Neuron (in vitro differentiated cells): ENCODE data around the gene NAP1L4.

Source experiments
- H2AFZ ChIP-seq: one replicate; pipeline ENCODE4 v1.6.1; 2013; ENCODE audit warnings: low read depth, mild to moderate bottlenecking, inconsistent platforms, low read length, moderate library complexity
- H3K27me3 ChIP-seq: one replicate; pipeline ENCODE4 v1.6.1; 2013; ENCODE audit warnings: low read length; ENCODE audit not compliant: insufficient read depth
- H3K36me3 ChIP-seq: one replicate; pipeline ENCODE4 v1.6.1; 2013; ENCODE audit warnings: low read length; ENCODE audit not compliant: insufficient read depth
- H3K4me1 ChIP-seq: one replicate; pipeline ENCODE4 v1.6.1; 2013; ENCODE audit warnings: low read length; ENCODE audit not compliant: insufficient read depth
- H3K4me3 ChIP-seq: 2 replicates; pipeline ENCODE4 v1.5.1; 2013; ENCODE audit warnings: mild to moderate bottlenecking, low read length, moderate library complexity
- H3K9me3 ChIP-seq: one replicate; pipeline ENCODE4 v1.6.1; 2013; ENCODE audit warnings: low read length

NAP1L4 gene

DNA sequence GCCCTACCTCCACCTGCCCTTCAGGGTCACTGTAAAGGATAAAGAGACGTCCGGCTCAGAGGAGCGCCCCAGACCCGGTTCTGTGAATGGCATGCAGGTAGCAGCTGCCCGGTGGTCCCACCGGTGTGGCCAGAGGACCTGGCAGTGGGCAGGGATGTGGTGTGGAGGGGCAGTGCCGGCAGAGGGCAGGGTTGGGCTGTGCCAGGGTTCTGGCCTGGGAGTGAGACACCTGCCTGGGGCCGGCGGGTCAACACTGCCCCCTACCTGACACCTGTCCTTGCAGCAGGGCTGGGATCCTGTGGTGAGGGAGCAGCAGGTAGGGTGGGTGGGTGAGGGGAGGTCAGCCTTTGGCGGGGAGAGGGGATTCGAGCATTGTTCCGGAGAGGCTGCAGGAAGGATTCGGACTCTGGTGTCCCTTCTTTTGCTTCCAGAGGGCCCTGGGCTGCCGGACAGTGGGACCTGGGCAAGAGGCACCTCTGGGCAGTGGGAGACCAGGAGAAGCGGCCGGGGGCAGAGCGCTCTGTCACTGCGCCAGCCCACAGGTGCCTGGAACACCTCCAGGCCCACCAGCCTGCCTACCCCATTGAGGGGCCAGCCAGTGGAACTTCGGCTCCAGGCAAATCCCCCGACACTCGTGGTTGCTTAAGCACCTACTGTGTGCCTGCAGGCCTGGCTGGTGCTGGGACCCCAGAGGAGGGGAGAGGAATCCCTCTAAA is 61.3 kb downstream of the NAP1L4 start:
- Histone ChIP-seq H3K4me3 (no peak overlapping the region), H3K9me3 (peaks cover 4% of the 10 kb centered on the region), H3K27me3 (peaks cover 64% of the 10 kb centered on the region), H3K36me3 (no peaks in the 10 kb centered on the region), H2AFZ (no peak overlapping the region), H3K4me1 (peaks cover 2% of the 10 kb centered on the region)

DNA sequence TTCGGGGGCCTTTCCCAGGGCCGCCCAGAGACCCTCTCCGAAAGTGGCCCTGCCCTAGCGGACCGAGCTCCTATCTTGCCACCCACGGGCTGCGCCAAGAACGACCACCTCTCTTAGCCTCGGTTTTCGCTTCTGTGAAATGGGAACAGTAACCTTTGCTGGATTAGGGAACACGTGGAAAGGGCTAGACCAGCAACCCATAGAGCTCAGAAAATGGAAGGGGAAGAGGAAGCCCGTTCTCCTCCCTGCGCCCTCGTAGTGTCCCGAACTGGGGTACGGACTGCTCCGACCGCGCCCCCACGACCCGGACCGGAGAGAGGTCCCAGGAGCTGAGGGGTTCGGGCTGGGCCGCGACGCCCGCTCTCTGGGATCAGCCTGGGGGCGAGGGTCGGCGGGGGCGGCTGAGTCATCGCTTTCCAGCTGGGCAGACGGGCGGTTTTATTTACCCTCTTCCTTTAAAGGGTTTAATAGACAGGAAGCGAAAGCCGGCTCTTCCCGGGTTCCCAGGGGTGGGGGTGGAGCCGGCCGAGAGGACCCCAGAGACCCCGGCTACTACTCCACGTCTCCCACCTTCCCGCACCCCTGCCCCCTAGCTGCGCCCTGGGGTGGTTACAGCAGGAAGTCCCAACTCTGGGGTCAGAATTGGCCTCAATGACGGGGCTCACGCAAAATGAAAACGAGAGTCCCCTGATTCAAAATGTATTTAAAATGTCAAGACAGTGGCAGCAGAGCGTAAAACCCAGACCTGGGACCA is 62.0 kb downstream of the NAP1L4 start:
- Histone ChIP-seq H3K4me3 (no peak overlapping the region), H3K9me3 (peaks cover 4% of the 10 kb centered on the region), H3K36me3 (no peaks in the 10 kb centered on the region), H3K27me3 (peaks cover 64% of the 10 kb centered on the region), H2AFZ (no peak overlapping the region), H3K4me1 (peaks cover 2% of the 10 kb centered on the region)

DNA sequence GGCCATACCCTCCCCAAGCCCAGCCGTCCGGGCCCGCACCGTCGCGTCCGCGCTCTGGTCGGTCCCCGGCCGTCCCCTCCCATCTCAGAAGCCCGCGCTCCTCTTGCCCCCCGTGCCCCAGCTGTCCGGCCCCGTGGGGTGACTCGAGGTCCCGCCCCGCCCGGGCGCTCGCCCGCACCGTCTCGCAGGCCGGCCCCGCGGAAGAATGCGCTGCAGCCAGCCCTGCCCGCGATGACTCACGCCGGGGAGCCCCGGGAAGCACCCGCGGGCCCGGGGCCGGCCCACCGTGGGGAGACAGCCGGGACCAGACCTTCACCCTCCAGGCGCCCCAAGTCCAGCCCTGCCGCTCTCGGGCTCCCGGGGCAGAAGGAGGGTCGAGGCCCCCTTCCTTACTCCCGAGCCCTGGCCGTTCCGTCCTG is 62.6 kb downstream of the NAP1L4 start:
- H3K4me1 ChIP-seq, result peaks cover 2% of the 10 kb centered on the region
- H3K27me3 ChIP-seq, result peaks cover 64% of the 10 kb centered on the region
- no peak overlapping the region for H3K4me3 ChIP-seq

DNA sequence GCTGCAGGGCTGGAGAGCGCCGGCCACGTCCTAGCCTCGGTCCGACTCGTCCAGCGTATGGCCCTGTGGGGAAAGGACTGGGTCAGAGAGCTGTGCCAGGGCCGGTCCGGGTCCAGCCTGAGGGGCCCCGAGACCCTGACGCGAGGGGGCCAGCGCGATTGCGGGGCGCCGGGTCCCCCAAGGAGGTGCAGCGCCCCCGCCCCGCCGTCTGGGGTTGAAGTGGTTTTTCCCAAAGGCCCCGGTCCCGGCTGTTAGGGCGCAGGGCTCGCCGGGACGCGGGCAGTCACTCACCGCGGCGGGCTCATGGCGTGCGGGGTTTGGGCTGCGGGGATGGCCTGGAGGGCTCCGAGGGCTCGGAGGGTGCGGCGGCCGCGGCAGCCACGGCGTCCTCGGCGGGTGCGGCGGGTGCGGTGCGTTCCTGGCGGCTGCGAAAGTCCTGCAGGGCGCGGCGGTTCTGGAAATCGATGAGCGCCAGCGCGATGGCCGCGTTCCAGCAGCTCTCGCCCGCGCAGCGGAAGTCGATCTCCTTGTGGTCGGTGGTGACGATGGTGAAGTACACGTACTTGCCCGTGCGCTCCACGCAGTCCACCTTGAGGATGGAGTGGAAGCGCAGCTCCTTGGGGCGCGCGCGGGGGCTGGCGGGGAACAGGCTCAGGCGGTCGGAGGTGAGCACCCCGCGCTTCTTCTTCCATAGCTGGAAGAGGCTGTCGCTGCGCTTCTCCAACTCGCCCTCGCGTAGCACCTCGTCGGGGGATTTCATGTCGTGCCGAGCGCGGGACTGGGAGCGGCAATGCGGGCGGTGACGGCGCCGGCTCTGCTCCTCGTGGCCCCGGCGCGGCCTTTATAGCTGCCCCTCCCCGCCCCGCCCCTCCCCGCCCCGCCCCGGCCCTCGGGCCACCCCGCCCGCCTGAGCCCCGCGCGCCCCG is 63.3 kb downstream of the NAP1L4 start, which contains the start of gene PHLDA2:
PHLDA2 (minus strand) TSS at position 816 of the 926 bp plus-strand sequence; CDS start at position 760, 56 bp downstream.
- Histone ChIP-seq H3K4me3 (peak within 1 kb of the TSS; percentile 13), H2AFZ (no peak within 1 kb of the TSS), H3K36me3 (no peaks in the 10 kb centered on the region), H3K27me3 (peaks cover 64% of the 10 kb centered on the region), H3K9me3 (peaks cover 4% of the 10 kb centered on the region), H3K4me1 (peaks cover 2% of the 10 kb centered on the region)

More for the DNA sequence above, 62.6 kb downstream of the NAP1L4 start:
- peaks cover 4% of the 10 kb centered on the region for H3K9me3 ChIP-seq
- H2AFZ ChIP-seq, result no peak overlapping the region
- H3K36me3 ChIP-seq, result no peaks in the 10 kb centered on the region

DNA sequence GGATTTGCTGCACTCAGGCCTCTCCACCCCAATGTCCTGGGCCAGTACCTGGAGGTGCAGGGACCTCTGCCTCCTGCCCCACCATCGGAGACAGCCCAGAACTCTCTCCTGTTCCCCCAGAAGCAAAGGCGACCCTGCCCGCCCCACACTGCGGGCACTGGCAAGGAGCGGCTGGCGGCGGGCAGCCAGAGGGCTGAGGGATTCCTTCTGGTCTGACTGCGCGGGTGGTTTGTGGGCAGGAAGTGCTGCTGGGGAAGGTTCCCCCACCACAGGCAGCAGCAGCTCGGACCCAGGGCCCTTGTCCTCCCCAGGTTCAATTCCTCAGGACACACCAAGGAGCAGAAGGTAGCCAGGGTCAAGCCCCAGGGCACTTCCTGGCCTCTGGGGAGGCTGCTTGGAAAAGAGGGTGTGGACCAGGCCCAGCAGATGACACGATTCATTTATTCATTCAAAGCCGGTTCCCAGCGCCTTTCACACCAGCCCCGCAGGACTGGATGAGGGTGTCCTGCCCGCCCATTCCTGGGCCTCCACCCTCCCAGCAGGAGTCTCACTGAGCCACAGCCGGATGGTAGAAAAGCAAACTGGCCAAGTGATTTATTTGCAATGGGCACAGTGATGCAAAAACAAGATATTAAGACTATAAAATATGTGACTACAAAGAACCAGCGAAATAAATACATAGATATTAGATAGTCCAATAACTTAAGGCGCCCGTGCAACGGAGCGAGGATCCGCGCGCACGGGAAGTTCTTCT is 64.1 kb downstream of the NAP1L4 start:
- peaks cover 4% of the 10 kb centered on the region for H3K9me3 ChIP-seq
- no peak overlapping the region for H2AFZ ChIP-seq
- H3K4me1 ChIP-seq, result peaks cover 2% of the 10 kb centered on the region
- H3K27me3 ChIP-seq, result peaks cover 63% of the 10 kb centered on the region
- no peak overlapping the region for H3K4me3 ChIP-seq
- no peaks in the 10 kb centered on the region for H3K36me3 ChIP-seq

DNA sequence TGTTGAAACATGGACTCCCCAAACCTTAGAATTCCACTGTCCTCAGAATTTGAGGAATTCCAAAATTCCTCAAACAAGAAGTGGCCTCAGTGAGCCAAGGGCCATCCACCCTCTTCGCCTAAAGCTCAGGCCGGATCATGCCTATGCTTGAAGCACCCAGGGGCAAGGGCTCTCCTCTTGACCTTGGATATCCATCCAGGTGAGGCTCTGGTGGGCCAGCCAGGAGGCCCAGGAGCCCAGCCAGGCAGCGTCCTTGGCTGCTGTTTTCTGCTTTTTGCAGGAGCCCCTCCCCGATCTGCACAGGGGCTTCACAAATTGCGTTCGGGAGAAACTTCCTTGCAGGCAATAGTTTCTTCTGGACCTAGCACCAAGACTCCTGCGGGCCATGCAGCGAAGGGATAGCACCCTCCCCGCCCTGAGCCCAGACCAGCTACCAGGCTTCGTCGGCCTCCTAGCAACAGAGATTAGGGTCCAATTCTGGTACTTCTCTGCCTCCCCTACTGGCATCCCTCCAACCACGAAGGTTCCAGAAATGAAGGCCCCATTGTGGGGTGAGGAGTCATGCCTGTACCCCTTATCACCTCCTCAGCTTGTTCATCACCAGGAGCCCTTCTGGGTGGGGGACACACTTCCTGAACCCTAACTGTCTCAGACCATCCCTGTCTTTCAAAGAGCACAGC is 64.9 kb downstream of the NAP1L4 start:
- H3K36me3 ChIP-seq, result no peaks in the 10 kb centered on the region
- H3K4me1 ChIP-seq, result peaks cover 2% of the 10 kb centered on the region
- peaks cover 55% of the 10 kb centered on the region for H3K27me3 ChIP-seq
- peaks cover 4% of the 10 kb centered on the region for H3K9me3 ChIP-seq
- no peak overlapping the region for H3K4me3 ChIP-seq
- H2AFZ ChIP-seq, result no peak overlapping the region

DNA sequence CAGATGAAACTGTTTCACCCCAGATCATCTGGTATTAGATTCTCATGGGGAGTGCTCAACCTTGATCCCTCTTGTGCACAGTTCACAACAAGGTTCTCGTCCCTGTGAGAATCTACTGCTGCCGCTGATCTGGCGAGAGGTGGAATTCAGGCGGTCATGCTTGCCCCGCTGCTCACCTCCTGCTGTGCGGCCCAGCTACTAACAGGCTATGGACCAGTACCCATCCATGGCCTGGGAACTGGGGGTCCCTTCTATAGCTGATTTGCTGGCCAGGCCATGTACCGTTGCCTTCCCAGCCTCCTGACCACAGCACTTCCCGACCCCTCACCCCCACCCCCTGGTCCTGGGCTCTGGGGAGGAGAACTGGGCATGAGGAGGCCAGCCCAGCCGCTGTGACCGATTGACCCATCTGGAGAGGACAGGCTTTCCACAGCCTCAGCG is 65.5 kb downstream of the NAP1L4 start:
- Histone ChIP-seq H3K36me3 (no peaks in the 10 kb centered on the region), H3K4me1 (peaks cover 2% of the 10 kb centered on the region), H3K9me3 (peaks cover 4% of the 10 kb centered on the region), H2AFZ (no peak overlapping the region), H3K4me3 (no peak overlapping the region), H3K27me3 (peaks cover 49% of the 10 kb centered on the region)

DNA sequence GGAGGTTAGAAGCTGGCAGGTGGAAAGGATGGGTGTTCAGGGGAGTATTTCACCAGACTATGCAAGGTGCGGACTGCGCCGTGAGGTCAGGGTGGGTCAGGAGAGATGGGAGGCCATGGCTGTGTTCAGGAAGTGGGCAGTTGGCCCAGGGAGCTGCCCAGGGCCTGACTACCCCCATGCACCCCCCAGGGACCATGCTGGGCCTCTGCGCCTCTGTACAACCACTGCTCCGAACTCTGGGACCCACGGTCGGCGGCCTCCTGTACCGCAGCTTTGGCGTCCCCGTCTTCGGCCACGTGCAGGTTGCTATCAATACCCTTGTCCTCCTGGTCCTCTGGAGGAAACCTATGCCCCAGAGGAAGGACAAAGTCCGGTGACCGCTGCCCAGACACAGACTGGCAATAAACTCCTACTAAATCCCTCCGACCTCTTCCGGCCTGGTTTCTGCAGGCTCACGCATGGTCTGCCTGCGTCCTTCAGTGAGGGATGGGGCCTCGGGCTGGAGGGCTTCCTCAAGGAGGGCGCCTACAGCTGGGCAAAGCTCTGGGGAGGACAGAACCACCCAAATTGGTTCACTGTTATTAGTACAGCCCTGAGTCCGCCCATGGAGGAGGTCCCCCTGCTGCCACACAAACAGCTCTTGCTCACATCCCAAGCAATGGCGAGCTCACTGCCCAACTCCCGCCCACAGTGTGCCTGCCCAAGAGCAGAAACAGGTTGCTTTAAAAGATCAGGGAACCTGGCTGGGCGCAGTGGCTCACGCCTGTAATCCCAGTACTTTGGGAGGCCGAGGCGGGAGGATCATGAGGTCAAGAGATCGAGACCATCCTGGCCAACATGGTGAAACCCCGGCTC is 67.1 kb downstream of the NAP1L4 start:
- Histone ChIP-seq H3K4me3 (no peak overlapping the region), H3K9me3 (peaks cover 4% of the 10 kb centered on the region), H3K27me3 (peaks cover 33% of the 10 kb centered on the region), H2AFZ (no peak overlapping the region), H3K36me3 (no peaks in the 10 kb centered on the region), H3K4me1 (no peaks in the 10 kb centered on the region)

DNA sequence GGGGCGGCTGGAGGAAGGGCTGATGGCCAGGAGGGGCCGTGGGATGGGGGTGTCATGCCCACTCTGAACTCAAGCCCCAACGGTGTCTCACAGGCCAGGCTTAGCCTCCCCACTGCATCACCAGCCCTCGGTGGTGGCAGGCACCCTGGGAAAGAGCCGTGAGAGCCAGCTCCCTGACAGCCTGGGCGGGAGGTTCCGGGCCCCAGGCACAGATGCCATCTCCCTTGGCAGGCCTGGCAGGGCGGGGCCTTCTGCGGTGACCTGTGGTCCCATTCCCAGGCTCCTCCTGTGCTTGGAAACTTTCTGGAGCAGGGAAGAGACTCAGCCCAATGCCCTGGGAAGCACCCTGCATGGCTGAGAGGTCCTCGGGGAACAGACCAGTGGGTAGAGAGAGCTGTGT is 67.7 kb downstream of the NAP1L4 start:
- Histone ChIP-seq H3K36me3 (no peaks in the 10 kb centered on the region), H3K9me3 (peaks cover 4% of the 10 kb centered on the region), H2AFZ (no peak overlapping the region), H3K4me3 (no peak overlapping the region), H3K27me3 (peaks cover 27% of the 10 kb centered on the region), H3K4me1 (no peaks in the 10 kb centered on the region)

DNA sequence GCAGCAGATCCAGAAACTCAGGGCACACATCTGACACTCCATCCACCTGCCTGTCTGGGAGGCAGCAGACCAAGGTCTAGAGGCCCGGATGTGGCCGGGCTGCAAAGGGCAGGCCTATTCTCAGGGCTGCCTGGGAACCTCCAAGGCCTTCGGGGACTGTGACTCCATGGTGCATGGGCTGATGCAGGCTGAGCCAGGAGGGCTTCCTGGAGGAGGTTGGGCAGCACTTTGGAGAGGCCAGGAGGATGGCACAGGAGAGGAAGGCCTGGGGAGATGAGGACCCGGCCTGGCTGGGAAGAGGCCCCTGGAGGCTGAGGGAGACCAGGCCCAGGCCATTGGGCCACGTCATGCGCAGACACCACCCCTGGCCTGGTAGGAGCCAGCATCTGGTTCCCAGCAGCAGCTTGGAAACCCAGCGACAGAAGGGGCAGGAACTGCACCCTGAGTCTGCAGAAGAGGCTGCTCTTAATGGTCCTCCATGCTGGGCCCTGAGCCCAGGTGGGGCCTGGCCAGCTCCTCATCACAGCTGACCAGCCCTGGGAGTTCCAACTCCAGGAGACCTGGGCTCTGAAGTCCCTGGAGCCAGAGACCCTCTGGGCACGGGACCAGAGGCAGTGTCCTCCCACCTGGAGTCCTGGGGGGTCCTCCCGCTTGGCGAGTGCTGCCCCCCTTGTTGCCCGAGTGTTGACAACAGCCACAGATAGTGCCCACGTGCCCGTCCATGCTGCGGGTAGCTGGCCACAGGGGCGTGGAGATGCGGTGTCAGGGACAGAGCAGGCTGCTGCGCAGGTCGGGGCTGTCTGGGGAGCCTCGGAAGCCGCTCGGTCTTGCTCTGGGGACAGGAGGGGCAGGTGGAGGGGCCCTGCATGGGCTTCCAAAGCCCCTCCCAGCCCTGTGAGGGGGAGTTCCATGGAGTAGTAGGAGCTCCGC is 68.4 kb downstream of the NAP1L4 start:
- Histone ChIP-seq H3K4me3 (no peak overlapping the region), H3K36me3 (no peaks in the 10 kb centered on the region), H2AFZ (no peak overlapping the region), H3K4me1 (no peaks in the 10 kb centered on the region), H3K27me3 (peaks cover 21% of the 10 kb centered on the region), H3K9me3 (peaks cover 4% of the 10 kb centered on the region)
